ENCODE data around the gene GLB1L2.

Gene GLB1L2

DNA sequence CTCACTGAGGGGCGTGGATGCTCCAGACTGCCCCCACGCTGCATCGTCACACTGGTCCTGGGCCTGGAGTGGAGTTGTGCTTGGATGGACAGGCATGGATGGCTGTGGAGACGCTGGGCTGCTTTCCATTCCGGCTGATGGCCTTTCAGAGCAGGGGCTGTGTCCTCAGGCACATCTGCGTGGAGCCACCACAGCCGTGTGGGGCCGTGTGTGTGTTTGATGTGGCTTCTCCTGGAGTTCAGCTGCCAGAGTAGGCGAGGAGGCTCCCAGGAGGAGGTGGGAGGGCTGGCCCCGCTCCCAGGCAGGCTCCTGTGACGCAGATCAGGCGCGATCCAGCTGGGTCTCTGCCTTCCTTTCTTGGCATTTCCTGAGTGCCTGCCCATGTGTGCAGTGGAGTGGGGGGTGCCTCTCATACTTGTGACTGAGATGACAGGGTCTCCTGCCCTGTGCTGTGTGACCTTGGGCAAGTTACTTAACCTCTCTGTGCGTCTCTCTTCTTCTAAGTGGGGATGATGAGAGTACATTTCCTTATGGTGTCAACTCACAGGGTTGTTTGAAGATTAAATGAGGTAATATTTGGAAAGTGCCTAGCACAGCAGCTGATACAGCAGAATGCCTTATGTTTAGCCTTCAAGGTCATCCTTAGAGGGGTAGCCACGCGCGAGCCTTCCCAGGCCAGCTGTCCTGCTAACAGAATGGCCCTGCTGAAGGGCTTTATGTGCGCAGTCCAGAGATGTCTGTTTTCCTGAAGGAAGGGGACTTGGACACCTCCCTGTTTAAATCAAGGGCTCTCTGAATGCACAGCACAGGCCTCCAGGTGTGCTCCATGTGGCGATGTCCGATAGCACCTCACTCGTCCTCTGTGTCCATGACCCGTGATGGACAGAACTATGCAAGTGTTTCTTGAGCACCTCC, 33.5 kb downstream of the GLB1L2 start:
- no peak for DNase-seq (ENCODE audit: low read depth)
- no peak overlapping the region for H3K4me3 ChIP-seq (ENCODE audit: low read depth, low read length)
- TF ChIP-seq, protein P1, sequence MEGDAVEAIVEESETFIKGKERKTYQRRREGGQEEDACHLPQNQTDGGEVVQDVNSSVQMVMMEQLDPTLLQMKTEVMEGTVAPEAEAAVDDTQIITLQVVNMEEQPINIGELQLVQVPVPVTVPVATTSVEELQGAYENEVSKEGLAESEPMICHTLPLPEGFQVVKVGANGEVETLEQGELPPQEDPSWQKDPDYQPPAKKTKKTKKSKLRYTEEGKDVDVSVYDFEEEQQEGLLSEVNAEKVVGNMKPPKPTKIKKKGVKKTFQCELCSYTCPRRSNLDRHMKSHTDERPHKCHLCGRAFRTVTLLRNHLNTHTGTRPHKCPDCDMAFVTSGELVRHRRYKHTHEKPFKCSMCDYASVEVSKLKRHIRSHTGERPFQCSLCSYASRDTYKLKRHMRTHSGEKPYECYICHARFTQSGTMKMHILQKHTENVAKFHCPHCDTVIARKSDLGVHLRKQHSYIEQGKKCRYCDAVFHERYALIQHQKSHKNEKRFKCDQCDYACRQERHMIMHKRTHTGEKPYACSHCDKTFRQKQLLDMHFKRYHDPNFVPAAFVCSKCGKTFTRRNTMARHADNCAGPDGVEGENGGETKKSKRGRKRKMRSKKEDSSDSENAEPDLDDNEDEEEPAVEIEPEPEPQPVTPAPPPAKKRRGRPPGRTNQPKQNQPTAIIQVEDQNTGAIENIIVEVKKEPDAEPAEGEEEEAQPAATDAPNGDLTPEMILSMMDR (IDR thresholded peaks at IDR 0.05; ENCODE audit: control insufficient read depth, extremely low read depth, insufficient read depth), result no peak

DNA sequence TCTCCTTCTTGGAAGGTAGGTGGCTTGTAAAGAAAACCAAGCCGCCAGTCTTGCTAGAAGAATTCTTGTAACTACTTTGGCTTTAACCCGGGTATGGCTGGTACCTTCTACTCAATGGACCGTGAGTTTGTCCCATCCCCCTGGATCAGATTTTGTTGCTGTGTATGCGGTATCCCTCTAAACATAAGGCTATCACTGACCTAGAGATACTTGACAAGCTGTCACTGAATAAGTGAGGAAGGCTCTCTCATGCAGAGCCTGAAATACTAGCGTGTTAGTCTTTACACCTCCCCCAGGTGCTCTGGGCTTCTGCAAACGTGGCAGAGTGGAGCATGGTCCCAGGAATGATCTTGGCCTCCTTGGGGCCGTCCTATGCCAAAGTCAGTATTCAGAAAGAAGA, 34.5 kb downstream of the GLB1L2 start:
- no peak overlapping the region for H3K4me3 ChIP-seq (ENCODE audit: low read depth, low read length)
- no peak for DNase-seq (ENCODE audit: low read depth)
- TF ChIP-seq, protein P1 (IDR thresholded peaks at IDR 0.05; ENCODE audit: control insufficient read depth, extremely low read depth, insufficient read depth), result no peak

DNA sequence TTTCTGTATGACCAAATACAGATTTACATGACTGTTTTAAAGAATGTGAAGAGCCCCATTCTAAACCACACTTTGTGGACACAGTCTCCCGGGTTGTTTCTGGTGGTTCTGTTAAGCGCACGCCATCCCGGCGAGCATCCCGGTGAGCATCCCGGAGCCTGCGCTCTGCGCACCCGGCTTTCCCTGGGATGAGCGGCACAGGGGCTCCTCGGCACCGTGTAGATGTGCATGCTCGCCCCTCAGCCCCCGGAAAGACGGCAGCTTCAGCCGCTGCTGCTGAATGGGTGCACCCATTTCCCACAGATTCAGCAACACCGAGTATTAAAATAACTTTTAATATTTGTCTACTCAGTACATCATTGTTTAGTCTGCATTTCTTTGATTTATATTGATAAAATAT, 36.0 kb downstream of the GLB1L2 start:
- TF ChIP-seq, protein P1 (IDR thresholded peaks at IDR 0.05; ENCODE audit: control insufficient read depth, extremely low read depth, insufficient read depth), result no peak
- no peak for DNase-seq (ENCODE audit: low read depth)
- H3K4me3 ChIP-seq (ENCODE audit: low read depth, low read length), result no peak overlapping the region

DNA sequence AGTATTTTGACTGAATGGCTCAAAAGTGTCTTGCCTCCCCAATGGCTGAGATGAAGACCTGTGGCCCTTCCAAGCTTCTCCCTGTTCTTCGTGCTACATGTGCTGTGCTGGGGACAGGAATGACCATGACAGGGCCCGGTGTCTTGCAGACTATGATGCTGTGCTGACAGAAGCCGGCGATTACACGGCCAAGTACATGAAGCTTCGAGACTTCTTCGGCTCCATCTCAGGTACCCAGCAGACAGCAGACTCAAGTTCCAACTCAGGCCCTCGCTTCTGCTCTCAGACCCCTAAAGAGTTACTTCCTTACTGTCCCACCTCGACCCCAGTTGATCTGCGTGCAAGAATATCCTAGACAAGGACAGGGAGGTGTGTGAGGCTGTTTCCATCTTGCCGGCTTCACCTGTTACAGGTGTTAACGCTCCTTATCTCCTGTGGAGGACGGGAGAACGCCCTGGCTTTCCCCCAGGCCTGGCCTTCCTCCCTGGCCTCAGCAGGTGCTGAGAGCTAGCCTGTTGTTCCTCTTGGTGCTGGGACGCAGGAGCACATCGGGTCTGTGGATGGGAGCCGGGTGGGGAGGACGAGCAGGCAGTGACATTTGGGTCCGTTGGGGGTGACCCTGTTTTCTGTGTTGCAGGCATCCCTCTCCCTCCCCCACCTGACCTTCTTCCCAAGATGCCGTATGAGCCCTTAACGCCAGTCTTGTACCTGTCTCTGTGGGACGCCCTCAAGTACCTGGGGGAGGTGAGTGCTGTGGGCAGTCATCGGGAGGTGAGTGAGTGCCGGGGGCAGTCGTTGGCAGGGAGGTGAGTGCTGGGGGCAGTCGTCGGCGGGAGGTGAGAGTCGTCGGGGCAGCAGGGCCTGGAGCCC, 38.1 kb downstream of the GLB1L2 start:
- DNase-seq (ENCODE audit: low read depth), result no peak
- no peak overlapping the region for H3K4me3 ChIP-seq (ENCODE audit: low read depth, low read length)
- TF ChIP-seq, protein P1 (IDR thresholded peaks at IDR 0.05; ENCODE audit: control insufficient read depth, extremely low read depth, insufficient read depth), result no peak

DNA sequence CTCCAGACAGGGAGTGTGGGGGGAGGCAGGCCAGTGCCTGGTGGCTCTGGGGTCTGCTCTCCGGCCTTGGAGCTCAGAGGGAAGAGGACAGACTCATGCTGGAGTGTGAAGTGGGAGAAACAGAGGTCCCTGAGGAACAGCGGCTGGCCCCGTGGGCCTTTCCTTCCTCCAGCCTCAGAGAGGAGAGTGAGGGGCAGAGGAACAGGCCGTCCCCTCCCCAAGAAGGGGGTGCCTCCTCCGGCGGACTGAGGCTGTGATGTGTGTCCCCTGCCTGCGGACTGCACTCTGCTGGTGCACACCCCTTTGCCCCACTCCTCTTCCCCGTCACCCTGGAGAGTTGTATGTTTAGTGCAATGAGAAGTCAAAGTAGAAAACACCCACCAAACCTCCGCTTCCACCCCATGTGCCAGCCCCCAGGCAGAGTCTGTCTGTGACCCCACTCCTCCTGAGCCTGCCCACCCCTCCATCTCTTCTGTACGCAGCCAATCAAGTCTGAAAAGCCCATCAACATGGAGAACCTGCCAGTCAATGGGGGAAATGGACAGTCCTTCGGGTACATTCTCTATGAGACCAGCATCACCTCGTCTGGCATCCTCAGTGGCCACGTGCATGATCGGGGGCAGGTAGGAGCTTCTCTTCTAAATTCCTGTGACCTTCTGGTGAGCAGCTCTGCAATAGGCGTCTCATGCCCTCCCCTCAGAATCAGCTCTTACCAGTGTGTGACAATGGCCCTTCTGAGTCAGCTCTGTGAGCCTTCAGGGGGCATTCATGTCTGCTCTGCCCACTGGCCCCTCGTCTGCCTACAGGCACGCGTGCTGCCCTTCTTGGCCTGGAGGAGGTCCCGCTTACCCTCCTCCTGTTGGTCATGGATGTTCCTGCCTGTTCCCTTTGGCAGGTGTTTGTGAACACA, 39.0 kb downstream of the GLB1L2 start:
- TF ChIP-seq, protein P1 (IDR thresholded peaks at IDR 0.05; ENCODE audit: control insufficient read depth, extremely low read depth, insufficient read depth), result no peak
- H3K4me3 ChIP-seq (ENCODE audit: low read depth, low read length), result no peak overlapping the region
- no peak for DNase-seq (ENCODE audit: low read depth)
